CD4-positive, alpha-beta T cell treated with Interleukin-6 for 4 hours (primary cell): ENCODE data around the gene DRD2.

Source experiments
- DNase-seq: peaks from one replicate; pipeline ENCODE4 v3.0.0-alpha.2; 2020; ENCODE audit warnings: mixed read lengths

DRD2 gene

GRCh38 chr11:113363996-113364641 is 111.1 kb downstream of the DRD2 start:
- no peak for DNase-seq

- DNase-seq = no peak
Measured at GRCh38 chr11:113363406-113363805, 111.8 kb downstream of the DRD2 start.
